SK-N-SH (cell line): ENCODE measurements around the gene PPM1N. TPM values are rescaled to one million over a fixed set of nuclear protein-coding genes. Genes with fewer than 3 reads are reported as not detected.

Experiments
- CTCF ChIA-PET: fragments of 300-600, 350-600 bp; formaldehyde crosslinking; extraction: SDS; loops from one replicate; lab custom pipeline; 2021; lab: Yijun Ruan, JAX
- POLR2A ChIA-PET: fragments of 350-600 bp; sonication (Branson Sonifier 250); formaldehyde crosslinking; extraction: SDS; loops from one replicate; lab custom pipeline; 2020; ENCODE audit warnings: antibody characterized with exemption, inconsistent platforms; lab: Yijun Ruan, JAX
- DNase-seq: peaks from one replicate; pipeline ENCODE4 v3.0.0; 2012
- H2AFZ ChIP-seq: fragments of 200-600 bp; sonication (generic); 2 replicates; pipeline ENCODE4 v1.8.1; 2016; ENCODE audit warnings: antibody characterized with exemption, mild to moderate bottlenecking, low read depth
- H3F3A ChIP-seq: fragments of 200-600 bp; sonication (generic); replicated peaks from 2 replicates; pipeline ENCODE3; 2016; ENCODE audit warnings: antibody characterized with exemption, mild to moderate bottlenecking; ENCODE audit not compliant: insufficient read depth
- H3K27ac ChIP-seq, 2 experiments: fragments of 200-500 bp in 1 of 2; fragments of 200-600 bp in 1 of 2; sonication (Bioruptor generic) in 1 of 2; sonication (generic), shearing (Covaris generic) in 1 of 2; 2 replicates each; pipeline versions ENCODE4 v1.5.1 to v1.6.1; 2014 to 2016; ENCODE audit warnings: low read depth in 2 of 2, inconsistent platforms in 1 of 2, low read length in 1 of 2, mild to moderate bottlenecking in 1 of 2, mixed read lengths in 1 of 2
- H3K27me3 ChIP-seq: fragments of 200-600 bp; sonication (generic), shearing (Covaris generic); 2 replicates; pipeline ENCODE4 v1.6.1; 2016; ENCODE audit warnings: mixed run types; ENCODE audit not compliant: insufficient read depth
- H3K36me3 ChIP-seq, 2 experiments: fragments of 200-500 bp in 1 of 2; fragments of 200-600 bp in 1 of 2; sonication (Bioruptor generic) in 1 of 2; sonication (generic) in 1 of 2; replicated peaks in 1 of 2; 2 replicates each; pipeline versions ENCODE3 to v1.5.1; 2014 to 2016; ENCODE audit warnings: low read length in 1 of 2, mild to moderate bottlenecking in 1 of 2; ENCODE audit not compliant: insufficient read depth in 2 of 2, control insufficient read depth in 1 of 2
- H3K4me1 ChIP-seq, 2 experiments: fragments of 200-500 bp in 1 of 2; fragments of 200-600 bp in 1 of 2; sonication (Bioruptor generic) in 1 of 2; sonication (generic), shearing (Covaris generic) in 1 of 2; 2 replicates each; pipeline versions ENCODE4 v1.5.1 to v1.6.1; 2014 to 2016; ENCODE audit warnings: low read depth in 1 of 2, low read length in 1 of 2, mixed run types in 1 of 2; ENCODE audit not compliant: insufficient read depth in 2 of 2, control insufficient read depth in 1 of 2
- H3K4me2 ChIP-seq: fragments of 200-600 bp; sonication (generic), shearing (Covaris generic); 2 replicates; pipeline ENCODE4 v1.6.1; 2017; ENCODE audit warnings: mixed run types
- H3K4me3 ChIP-seq, 2 experiments: fragments of 200-500 bp in 1 of 2; fragments of 200-600 bp in 1 of 2; sonication (Bioruptor generic) in 1 of 2; sonication (generic), shearing (Covaris generic) in 1 of 2; 2 replicates each; pipeline versions ENCODE4 v1.5.1 to v1.8.1; 2014 to 2016; ENCODE audit warnings: low read depth in 2 of 2, inconsistent platforms in 1 of 2, low read length in 1 of 2, mild to moderate bottlenecking in 1 of 2, mixed read lengths in 1 of 2, moderate library complexity in 1 of 2
- H3K79me2 ChIP-seq: fragments of 200-600 bp; sonication (generic); 2 replicates; pipeline ENCODE4 v1.8.1; 2017; ENCODE audit warnings: mild to moderate bottlenecking; ENCODE audit not compliant: insufficient read depth
- H3K9ac ChIP-seq: fragments of 200-600 bp; sonication (generic); 2 replicates; pipeline ENCODE4 v1.6.1; 2017; ENCODE audit warnings: mixed run types
- H3K9me2 ChIP-seq: fragments of 200-600 bp; sonication (generic); 2 replicates; pipeline ENCODE4 v1.6.1; 2017; ENCODE audit warnings: mixed run types
- H3K9me3 ChIP-seq: fragments of 200-600 bp; sonication (generic); 2 replicates; pipeline ENCODE4 v1.6.1; 2017; ENCODE audit warnings: mixed run types, mild to moderate bottlenecking, moderate library complexity
- H4K20me1 ChIP-seq: fragments of 200-600 bp; sonication (generic); 2 replicates; pipeline ENCODE4 v1.6.1; 2017; ENCODE audit warnings: mild to moderate bottlenecking, mixed run types; ENCODE audit not compliant: insufficient read depth
- CHD2 ChIP-seq: fragments of 150-350 bp; IDR thresholded peaks from 2 replicates; pipeline ENCODE4 v1.6.1; 2018; ENCODE audit warnings: low read length; ENCODE audit not compliant: partially characterized antibody
- ELF1 ChIP-seq: IDR thresholded peaks from 2 replicates; pipeline ENCODE4 v1.4.0; 2012
- EZH2phosphoT487 ChIP-seq: fragments of 200-600 bp; sonication (generic); IDR thresholded peaks from 2 replicates; pipeline ENCODE4 v1.6.1; 2017; ENCODE audit warnings: low read depth, mixed run types, mild to moderate bottlenecking, antibody characterized with exemption, moderate library complexity, borderline replicate concordance
- FOSL2 ChIP-seq: IDR thresholded peaks from 2 replicates; pipeline ENCODE4 v1.4.0; 2012; ENCODE audit warnings: low read depth, mild to moderate bottlenecking, moderate library complexity, borderline replicate concordance
- GATA2 ChIP-seq: sonication (generic); formaldehyde crosslinking; IDR thresholded peaks from 2 replicates; pipeline ENCODE4 v1.5.0; 2020; ENCODE audit warnings: mild to moderate bottlenecking, missing genetic modification reagents
- MEF2A ChIP-seq: IDR thresholded peaks from 2 replicates; pipeline ENCODE4 v1.4.0; 2012; ENCODE audit warnings: low read depth, borderline replicate concordance
- NFIC ChIP-seq: IDR thresholded peaks from 2 replicates; pipeline ENCODE4 v1.4.0; 2012; ENCODE audit warnings: borderline replicate concordance
- POLR2AphosphoS5 ChIP-seq: IDR thresholded peaks from 2 replicates; pipeline ENCODE4 v1.6.1; 2012; ENCODE audit warnings: low read depth, low read length
- RXRA ChIP-seq: IDR thresholded peaks from 2 replicates; pipeline ENCODE4 v1.4.0; 2012; ENCODE audit warnings: low read depth, mild to moderate bottlenecking, borderline replicate concordance
- SMC3 ChIP-seq: IDR thresholded peaks from 2 replicates; pipeline ENCODE4 v1.6.1; 2012; ENCODE audit warnings: low read depth, low read length, improper control_type of control experiment
- TAF1 ChIP-seq: IDR thresholded peaks from 2 replicates; pipeline ENCODE4 v1.6.1; 2012; ENCODE audit warnings: low read depth, mild to moderate bottlenecking, low read length, moderate library complexity, borderline replicate concordance
- TEAD4 ChIP-seq: IDR thresholded peaks from 2 replicates; pipeline ENCODE4 v1.4.0; 2012; ENCODE audit warnings: mild to moderate bottlenecking, borderline replicate concordance; ENCODE audit not compliant: insufficient read depth
- YY1 ChIP-seq: IDR thresholded peaks from 2 replicates; pipeline ENCODE4 v1.4.0; 2012; ENCODE audit warnings: low read depth, mild to moderate bottlenecking
- WGBS: methylation state at CpG from one replicate; pipeline ENCODE4 v1.1.6; 2017; ENCODE audit warnings: low lambda C conversion rate; 5-methylcytosine and 5-hydroxymethylcytosine counted together
- polyA plus RNA-seq, 3 experiments: library from polyadenylated mRNA; depleted of rRNA; stranded (reverse); fragments of >200 nt; gene quantifications; 2 replicates each; pipeline ENCODE4 v1.2.3, GENCODE V29; 2012
- TF ChIP-seq, protein P1 (sequence below): IDR thresholded peaks from 2 replicates; pipeline ENCODE4 v1.6.1; 2012; ENCODE audit warnings: mild to moderate bottlenecking, low read depth, low read length, moderate library complexity
- TF ChIP-seq, protein P2 (sequence below): IDR thresholded peaks from 2 replicates; pipeline ENCODE4; 2012
- TF ChIP-seq, protein P3 (sequence below): IDR thresholded peaks from 2 replicates; pipeline ENCODE4 v1.4.0; 2012; ENCODE audit warnings: low read depth, borderline replicate concordance
- TF ChIP-seq, protein P4 (sequence below): fragments of 150-350 bp; IDR thresholded peaks from 2 replicates; pipeline ENCODE4 v1.6.1; 2017; ENCODE audit warnings: antibody characterized with exemption, low read length, low read depth, borderline replicate concordance
- TF ChIP-seq, protein P5 (sequence below): fragments of 150-350 bp; IDR thresholded peaks from 2 replicates; pipeline ENCODE4 v1.6.1; 2016; ENCODE audit warnings: mild to moderate bottlenecking, low read depth, low read length

PPM1N gene
- polyA plus RNA-seq, 1 of the 3 experiments (the other 2 are of a cell fraction): 10.3 TPM

DNA sequence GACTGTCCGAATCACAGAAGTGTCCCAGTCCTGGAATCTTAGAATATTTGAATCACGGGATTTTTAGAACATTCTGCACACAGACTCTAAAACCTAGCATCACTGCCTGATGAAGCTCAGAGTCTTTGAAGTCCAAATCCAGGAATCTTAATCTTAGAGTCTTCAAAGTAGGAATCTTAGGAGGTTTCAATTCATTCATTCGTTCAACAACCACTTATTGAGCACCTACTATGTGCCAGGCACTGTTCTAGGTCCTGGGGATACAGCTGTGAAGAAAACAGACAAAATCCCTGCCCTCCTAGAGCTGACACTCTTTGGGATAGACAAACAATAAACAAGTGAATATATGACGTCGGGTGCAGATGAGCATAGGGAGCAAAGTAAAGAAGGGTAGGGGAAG, 3.1 kb upstream of the PPM1N start:
- H3K9ac ChIP-seq: no peak overlapping the region
- TF ChIP-seq MEF2A: no peak
- TF ChIP-seq NFIC: no peak
- TF ChIP-seq YY1: no peak
- TF ChIP-seq CHD2: no peak
- TF ChIP-seq ELF1: no peak
- no peak for TF ChIP-seq TEAD4
- no peak overlapping the region for H3K4me3 ChIP-seq
- peaks cover 13% of the 10 kb centered on the region; the same call in 1 of the 2 replicates for H4K20me1 ChIP-seq
- H3F3A ChIP-seq: peaks cover 3% of the 10 kb centered on the region
- WGBS: 73% methylated on average over 5 of the region's 5 CpGs
- H3K9me2 ChIP-seq: no peaks in the 10 kb centered on the region
- no peak for DNase-seq
- ChIA-PET POLR2A (interaction anchor here (2.5 kb wide), 1 partner anchor 10 kb away, joined by 14 read pairs; no protein-coding TSS in a partner anchor), CTCF (interaction anchor here (1.0 to 7.8 kb wide), 7 partner anchors 9 to 153 kb away, joined by 3 to 97 read pairs (median 15); no protein-coding TSS in a partner anchor)
- peaks cover 3 to 16% of the 10 kb centered on the region in 2 experiments; a peak in 2 of 4 replicates for H3K4me1 ChIP-seq
- no peak overlapping the region for H3K27ac ChIP-seq
- no peaks in the 10 kb centered on the region for H3K79me2 ChIP-seq
- H3K4me2 ChIP-seq: no peak overlapping the region
- no peak overlapping the region for H2AFZ ChIP-seq
- H3K36me3 ChIP-seq: no peaks in the 10 kb centered on the region
- H3K9me3 ChIP-seq: no peaks in the 10 kb centered on the region
- no peaks in the 10 kb centered on the region for H3K27me3 ChIP-seq

DNA sequence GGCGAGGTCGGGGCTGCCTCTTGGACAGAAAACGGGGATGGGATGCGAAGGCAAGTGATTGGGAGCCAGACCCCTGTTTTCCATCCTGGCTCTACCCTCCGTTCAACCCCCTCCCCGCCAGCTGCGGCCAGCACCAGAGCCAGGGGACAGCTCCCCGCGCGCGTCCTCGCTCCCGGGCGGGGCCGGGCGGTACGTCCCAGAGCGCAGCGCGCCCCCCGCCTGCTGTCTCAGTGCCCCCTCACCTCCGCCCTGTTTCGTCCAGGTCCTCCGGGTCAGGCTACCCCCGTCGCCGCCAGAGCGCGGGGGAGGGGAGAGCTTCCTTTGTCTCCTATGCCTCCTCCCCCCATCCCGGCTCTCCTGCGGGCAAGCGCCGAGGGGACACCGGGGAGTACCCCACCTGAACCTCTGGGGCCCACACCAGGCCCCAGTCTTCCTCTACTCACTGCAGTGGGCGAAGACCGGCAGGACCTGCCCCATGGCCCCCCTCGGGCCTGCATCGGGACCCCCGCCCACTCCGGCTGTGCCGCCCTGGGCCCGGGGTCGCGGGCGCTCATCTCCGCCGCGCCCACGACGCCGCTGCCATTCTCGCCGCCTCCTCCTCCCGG, 1.8 kb upstream of the PPM1N start:
- H3K79me2 ChIP-seq: no peaks in the 10 kb centered on the region
- ChIA-PET CTCF (interaction anchor here (0.6 to 7.8 kb wide), 10 partner anchors 9 to 182 kb away, joined by 3 to 97 read pairs (median 6); no protein-coding TSS in a partner anchor), POLR2A (interaction anchor here (0.6 to 2.5 kb wide), 5 partner anchors 11 to 220 kb away, joined by 3 to 14 read pairs (median 3); no protein-coding TSS in a partner anchor)
- H3K4me3 ChIP-seq: peak overlapping the region; percentile 79 to 83
- no peaks in the 10 kb centered on the region for H3K9me3 ChIP-seq
- H3K27ac ChIP-seq: peak overlapping the region in 1 of 2 experiments; percentile 73; a peak in 2 of 4 replicates
- H3K9me2 ChIP-seq: no peaks in the 10 kb centered on the region
- peaks cover 13% of the 10 kb centered on the region; the same call in 1 of the 2 replicates for H4K20me1 ChIP-seq
- peaks cover 3% of the 10 kb centered on the region for H3F3A ChIP-seq
- peak overlapping the region; percentile 57; the same call in 1 of the 2 replicates for H2AFZ ChIP-seq
- WGBS: 1% methylated on average over 28 of the region's 54 CpGs
- no peaks in the 10 kb centered on the region for H3K27me3 ChIP-seq
- DNase-seq: peak; percentile 80
- peak overlapping the region; percentile 67 for H3K9ac ChIP-seq
- no peaks in the 10 kb centered on the region for H3K36me3 ChIP-seq
- H3K4me1 ChIP-seq: peaks cover 3 to 16% of the 10 kb centered on the region in 2 experiments; a peak in 2 of 4 replicates
- H3K4me2 ChIP-seq: peak overlapping the region; percentile 96
- TF ChIP-seq, protein P1, sequence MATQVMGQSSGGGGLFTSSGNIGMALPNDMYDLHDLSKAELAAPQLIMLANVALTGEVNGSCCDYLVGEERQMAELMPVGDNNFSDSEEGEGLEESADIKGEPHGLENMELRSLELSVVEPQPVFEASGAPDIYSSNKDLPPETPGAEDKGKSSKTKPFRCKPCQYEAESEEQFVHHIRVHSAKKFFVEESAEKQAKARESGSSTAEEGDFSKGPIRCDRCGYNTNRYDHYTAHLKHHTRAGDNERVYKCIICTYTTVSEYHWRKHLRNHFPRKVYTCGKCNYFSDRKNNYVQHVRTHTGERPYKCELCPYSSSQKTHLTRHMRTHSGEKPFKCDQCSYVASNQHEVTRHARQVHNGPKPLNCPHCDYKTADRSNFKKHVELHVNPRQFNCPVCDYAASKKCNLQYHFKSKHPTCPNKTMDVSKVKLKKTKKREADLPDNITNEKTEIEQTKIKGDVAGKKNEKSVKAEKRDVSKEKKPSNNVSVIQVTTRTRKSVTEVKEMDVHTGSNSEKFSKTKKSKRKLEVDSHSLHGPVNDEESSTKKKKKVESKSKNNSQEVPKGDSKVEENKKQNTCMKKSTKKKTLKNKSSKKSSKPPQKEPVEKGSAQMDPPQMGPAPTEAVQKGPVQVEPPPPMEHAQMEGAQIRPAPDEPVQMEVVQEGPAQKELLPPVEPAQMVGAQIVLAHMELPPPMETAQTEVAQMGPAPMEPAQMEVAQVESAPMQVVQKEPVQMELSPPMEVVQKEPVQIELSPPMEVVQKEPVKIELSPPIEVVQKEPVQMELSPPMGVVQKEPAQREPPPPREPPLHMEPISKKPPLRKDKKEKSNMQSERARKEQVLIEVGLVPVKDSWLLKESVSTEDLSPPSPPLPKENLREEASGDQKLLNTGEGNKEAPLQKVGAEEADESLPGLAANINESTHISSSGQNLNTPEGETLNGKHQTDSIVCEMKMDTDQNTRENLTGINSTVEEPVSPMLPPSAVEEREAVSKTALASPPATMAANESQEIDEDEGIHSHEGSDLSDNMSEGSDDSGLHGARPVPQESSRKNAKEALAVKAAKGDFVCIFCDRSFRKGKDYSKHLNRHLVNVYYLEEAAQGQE: peak; percentile 98
- TF ChIP-seq, protein P2, sequence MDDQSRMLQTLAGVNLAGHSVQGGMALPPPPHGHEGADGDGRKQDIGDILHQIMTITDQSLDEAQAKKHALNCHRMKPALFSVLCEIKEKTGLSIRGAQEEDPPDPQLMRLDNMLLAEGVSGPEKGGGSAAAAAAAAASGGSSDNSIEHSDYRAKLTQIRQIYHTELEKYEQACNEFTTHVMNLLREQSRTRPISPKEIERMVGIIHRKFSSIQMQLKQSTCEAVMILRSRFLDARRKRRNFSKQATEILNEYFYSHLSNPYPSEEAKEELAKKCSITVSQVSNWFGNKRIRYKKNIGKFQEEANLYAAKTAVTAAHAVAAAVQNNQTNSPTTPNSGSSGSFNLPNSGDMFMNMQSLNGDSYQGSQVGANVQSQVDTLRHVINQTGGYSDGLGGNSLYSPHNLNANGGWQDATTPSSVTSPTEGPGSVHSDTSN: no peak
- TF ChIP-seq RXRA (no peak), GATA2 (CRISPR knock-in tag) (no peak), TEAD4 (no peak), SMC3 (no peak), CHD2 (peak; percentile 22), EZH2phosphoT487 (no peak), FOSL2 (no peak), TAF1 (no peak), POLR2AphosphoS5 (no peak), YY1 (no peak), ELF1 (no peak)
- TF ChIP-seq, protein P3, sequence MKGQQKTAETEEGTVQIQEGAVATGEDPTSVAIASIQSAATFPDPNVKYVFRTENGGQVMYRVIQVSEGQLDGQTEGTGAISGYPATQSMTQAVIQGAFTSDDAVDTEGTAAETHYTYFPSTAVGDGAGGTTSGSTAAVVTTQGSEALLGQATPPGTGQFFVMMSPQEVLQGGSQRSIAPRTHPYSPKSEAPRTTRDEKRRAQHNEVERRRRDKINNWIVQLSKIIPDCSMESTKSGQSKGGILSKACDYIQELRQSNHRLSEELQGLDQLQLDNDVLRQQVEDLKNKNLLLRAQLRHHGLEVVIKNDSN: no peak
- TF ChIP-seq, protein P4, sequence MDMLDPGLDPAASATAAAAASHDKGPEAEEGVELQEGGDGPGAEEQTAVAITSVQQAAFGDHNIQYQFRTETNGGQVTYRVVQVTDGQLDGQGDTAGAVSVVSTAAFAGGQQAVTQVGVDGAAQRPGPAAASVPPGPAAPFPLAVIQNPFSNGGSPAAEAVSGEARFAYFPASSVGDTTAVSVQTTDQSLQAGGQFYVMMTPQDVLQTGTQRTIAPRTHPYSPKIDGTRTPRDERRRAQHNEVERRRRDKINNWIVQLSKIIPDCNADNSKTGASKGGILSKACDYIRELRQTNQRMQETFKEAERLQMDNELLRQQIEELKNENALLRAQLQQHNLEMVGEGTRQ: no peak
- TF ChIP-seq, protein P5, sequence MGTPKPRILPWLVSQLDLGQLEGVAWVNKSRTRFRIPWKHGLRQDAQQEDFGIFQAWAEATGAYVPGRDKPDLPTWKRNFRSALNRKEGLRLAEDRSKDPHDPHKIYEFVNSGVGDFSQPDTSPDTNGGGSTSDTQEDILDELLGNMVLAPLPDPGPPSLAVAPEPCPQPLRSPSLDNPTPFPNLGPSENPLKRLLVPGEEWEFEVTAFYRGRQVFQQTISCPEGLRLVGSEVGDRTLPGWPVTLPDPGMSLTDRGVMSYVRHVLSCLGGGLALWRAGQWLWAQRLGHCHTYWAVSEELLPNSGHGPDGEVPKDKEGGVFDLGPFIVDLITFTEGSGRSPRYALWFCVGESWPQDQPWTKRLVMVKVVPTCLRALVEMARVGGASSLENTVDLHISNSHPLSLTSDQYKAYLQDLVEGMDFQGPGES: no peak
